ENCODE results near the gene GP9.

The GP9 gene

DNA sequence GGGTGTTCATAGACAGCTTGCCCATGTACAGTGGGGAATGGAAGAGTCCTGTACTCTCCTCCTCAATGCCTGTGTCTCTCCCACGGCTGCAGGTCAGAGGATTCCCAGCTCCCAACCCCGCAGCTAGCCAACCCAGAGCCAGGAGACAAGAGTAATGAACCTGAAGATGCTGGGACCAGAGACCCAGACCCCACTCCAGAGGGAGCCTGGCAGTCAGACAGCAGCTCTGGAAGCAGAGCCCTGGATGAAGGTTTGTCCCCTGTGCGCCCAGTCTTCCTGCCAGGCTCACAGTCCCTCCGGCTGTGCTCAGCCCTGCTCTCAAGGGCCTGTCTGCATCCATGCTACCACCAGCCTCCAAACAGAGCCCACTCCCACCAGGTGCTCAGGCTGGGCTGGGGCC, 30.0 kb upstream of the GP9 start:
- no peak for DNase-seq

DNA sequence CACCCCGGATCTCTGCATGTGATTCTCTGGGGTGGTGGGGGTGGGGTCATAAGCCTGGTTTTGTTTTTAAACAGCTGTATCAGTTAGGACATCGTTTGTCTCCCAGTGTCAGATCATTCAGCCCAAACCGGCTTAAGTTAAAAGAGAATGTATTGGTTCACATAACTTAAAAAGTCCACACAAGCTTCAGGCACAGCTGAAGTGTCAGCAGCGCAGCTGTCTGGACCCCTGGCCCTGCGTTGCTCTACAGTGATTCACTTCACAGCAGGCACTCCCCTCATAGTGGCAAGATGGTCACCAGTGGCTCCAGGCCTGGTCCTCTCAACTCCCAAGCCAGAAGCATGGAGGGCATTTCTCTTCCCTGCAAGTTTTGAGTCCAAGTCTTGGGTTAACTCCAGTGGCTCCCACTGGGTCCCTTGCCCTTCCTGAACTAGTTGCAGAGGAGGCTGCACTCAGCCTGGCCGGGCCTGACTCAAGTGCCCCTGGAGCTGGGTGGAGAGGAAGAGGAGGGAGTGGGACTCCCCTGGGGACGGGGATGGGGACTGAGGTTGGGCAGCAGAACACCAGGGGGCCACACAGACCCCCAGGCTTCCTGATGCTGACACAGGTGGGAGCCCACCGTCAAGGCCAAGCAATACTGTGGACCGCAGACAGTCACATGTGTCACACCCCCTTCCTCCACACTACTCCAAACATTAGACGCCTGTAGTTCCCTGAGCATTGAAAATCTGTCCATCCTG, 28.9 kb upstream of the GP9 start:
- no peak for DNase-seq

DNA sequence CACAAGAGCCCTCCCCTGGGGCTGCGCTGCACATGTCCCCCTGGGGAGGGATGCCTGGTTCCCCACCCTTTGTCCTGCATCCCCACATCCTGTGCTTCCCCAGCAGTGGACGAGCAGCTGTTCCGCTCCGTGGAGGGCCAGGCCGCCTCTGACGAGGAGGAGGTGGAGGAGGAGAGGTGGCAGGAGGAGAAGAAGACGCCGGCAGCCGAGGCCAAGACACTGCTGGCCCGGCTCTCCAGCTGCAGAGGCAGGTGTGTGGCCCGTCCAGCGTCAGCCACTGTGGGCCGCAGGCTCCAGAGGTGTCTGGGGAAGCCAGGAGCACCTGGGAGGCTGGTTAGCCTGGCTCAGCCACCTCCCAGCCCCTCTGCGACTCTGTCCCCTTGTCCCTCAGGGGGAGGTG, 27.9 kb upstream of the GP9 start:
- no peak for DNase-seq

DNA sequence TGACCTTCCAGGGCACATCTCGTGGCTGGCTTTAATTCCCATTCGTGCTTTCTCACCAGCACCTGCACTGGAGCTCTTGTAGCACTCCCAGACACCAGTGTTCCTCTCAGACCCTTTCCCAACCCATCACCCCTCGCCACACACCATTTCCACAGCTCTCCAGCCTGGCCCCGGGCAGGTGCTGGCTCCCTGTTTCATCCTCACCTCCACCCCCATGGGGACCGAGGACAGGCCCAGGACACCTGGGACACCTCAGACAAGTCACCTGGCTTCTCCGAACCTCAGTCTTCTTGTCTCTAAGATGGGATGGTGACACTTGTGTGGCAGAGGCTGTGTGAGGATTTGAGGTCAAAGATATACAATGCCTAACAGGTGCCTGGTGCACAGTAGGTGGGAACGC, 27.4 kb upstream of the GP9 start:
- no peak for DNase-seq

DNA sequence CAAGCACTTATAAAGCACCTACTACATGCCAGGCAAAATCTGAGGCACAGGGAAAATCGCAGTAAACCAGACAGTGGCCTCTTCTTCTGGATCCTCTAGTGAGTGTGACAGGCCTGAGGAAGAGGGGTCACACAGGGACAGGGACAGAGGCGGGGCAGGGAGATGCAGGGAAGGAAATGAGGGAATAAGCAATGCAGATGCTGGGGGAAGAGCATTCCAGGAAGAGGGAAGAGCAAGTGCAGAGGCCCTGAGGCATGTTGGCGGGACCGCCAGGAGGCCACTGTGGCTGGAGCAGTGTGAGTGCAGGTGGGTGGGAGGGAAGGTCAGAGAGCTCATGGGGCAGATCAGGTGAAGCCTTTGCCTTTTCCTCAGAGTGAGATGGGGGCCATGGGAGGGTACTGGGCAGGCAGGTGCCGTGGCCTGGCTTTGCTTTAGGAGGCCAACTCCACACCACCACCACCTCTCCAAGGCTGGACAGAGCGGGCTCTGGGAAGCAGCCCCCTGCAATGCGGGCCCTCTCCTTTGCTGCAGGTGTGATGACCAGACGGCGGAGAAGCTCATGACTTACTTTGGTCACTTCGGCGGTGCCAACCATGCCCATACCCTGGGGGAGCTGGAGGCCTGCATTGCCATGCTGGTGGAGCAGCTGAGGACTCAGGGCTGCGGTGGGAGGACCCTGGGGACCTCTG, 26.8 kb upstream of the GP9 start:
- no peak for DNase-seq

DNA sequence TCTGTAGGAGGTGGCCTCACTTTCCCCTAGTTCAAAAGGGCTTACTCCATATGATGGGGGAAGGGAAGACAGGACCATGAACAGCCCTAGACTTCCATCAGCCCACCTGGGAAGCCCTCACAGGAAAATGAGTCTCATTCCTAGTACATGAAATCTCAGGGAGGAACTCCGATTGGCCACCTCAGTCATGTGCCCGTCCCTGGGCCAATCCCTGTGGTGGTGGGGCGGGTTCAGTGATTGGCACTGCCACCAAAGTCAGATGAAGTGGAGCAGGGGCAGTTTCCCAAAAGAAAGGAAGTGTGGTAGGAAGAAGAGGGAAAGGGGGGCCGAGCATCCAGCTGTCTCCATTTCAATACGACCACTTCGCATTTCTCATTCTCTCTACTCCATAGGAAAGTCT, 25.9 kb upstream of the GP9 start:
- DNase-seq: no peak

DNA sequence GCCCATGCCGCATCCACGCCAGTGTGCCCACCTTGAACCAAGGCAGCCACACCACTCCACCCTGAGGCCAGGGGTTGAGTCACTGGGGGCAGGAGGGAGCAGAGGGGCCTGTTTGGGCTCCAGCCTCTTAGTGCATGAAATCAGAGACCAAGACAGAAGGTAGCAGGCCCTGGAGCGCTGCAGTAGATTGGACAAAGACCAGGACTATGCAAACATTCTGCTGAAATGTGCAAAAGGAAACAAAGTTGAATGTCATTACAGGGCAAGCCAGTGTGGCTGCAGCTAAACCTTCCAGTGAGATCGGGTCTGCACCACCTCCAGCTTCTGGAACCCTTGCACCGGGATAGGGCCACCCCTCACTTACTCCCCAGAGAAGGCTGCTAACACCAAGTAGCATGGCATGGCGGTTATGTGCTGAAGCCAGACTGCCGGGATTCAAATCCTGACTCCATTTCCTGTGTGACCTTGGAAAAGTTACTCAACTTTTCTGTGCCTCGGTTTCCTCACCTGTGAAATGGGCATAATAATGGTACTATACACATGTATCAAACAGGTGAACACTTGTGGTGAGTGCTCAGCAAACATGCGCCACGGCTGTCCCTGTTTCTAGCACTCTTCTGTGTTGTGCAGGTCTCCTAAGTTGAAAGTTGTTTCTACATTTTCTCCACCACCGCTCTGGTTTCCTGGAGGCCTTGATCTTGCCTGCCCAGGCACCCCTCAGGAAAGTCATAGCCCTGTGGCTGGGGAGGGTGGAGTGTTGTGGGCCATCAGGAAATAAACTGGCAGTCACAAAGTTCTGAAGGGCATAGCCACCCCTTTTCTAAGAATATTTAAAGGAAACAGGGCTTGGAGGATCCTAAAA, 25.0 kb upstream of the GP9 start:
- no peak for DNase-seq

DNA sequence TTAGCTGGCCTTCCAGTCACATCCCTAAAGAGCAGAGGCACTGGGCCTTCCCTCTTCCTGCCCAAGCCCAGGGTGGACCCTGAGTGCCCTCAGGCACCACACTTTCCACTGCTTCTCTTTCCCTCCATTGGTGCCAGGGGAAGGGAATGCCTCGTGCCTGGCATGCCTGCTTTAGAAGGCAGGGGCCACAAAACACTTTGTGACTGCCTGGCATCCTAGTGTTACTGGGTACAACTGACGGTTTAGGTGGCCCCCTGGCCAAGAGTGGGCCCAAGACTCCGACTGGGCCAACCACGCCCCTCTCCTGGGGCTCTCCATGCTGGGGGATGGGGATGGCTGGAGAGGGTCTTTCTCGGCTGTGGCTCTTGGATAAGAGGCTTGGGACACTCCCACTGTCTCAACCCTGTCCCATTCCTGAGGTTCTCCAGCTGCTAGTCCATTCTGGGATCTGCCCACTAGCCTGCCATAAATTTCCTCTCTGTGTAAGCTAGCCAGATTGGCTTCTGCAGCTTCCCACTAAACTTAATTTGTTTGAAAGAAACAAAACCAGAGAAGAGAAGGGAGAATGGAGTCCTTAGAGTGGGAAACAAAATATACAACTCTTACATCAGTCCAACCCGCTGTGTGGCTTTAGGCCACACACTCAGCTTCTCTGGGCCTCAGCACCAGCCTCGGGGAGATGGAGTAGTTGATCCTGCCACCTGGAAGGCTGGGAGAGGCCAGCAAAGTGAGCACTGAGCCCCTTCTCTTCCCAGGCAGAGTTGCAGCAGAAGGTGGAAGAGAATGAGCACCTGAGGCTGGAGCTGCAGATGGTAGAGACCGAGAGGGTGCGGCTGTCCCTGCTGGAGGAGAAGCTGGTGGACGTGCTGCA, 24.1 kb upstream of the GP9 start:
- DNase-seq: no peak

DNA sequence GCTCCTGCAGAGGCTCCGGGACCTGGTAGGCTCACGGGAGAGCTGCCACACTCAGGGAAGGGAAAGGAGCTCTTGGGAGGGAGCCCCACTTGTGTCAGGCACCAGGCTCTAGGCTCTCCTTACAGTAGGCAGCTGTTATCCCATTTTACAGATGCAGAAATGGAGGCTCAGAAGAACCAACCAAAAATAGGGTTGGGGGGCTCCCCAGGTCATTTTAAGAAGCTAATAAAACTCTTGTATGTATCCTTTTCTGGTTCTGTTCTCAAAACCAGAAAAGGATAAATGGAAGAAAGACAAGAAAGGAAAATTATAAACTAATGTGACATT, 23.5 kb upstream of the GP9 start:
- no peak for DNase-seq

DNA sequence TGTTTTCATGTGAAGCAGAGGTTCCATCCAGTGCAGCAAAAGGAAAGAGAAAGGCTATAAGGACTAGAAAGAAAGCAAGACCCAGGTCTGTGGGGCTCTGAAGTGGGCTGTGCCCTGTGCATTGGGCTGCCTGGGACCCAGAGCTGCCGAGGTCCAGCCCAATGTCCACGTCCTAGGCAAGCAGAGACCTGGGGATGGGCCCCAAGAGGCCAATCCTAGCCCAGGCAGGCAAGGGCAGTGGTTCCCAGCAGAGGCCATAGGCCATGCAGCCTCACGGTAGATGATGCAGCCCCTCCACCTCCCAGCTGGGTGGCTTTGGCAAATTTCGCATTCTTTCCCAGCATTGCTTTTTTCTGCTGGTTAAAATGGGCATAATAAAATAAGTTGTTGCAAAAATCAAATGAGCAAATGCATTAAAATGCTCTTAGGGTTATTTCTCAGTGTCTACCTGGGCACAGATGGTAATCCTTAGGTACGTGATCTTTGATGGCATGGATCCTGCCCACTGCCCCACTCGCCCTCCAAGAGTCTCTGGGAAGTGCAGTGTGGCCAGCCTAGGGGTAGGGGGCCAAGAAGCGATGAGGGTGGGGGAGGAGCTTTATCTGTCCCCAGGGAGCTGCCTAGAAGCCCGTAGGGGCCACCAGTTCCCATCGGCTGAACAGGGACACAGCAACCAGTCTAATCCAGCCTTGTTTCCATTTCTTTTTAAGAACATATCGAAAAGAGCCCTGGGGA, 22.3 kb upstream of the GP9 start:
- no peak for DNase-seq

DNA sequence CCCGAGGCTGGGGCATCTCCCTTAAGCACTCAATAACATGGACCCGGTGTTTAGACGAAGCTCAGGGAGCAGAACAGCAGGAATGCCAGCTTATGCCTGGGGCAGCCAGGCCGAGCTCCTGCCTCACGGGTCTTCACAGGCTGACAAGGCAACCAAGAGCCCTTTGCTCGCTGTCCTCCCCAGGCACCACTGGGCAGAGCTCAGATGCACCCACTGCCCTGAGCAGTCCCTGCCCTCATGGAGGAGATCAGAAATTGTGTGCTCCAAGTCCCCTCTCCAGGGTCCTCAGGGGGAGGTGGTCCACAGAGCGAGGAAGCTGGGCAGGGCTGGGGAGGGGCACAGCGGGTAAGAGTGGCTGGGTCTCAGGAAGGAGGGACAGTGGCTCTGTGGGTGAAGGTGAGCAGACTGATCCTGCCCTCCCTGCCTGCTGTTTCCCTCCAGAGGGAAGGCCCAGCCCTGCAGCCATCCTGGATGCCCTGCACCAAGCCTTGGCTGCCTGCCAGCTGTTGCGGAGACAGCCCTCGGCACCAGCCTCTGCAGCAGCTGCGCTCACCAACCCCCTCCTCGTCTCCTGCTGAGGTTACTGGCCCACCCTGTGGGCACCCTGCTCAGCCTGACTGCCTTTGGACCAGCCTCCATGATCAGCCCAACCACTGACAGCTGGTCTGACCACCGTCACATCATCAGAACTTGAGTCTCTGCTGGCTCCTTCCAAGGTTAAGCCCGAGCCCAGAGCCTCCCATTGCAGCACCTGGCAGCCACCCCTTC, 21.1 kb upstream of the GP9 start:
- DNase-seq: no peak

DNA sequence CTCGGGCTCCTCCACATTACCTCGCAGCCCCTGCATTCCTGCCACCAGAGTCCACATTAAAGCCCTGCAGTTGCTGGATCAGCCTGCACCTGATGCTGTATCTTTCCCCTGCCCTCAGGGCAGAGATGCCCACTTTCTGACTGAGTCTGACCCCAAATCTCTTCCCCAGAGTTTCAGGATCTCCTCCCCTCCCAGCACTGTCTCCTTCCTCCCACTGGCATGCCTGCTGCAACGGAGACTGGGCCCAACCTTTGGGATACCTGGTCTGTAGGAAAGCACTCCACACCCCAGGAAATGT, 20.6 kb upstream of the GP9 start:
- no peak for DNase-seq

DNA sequence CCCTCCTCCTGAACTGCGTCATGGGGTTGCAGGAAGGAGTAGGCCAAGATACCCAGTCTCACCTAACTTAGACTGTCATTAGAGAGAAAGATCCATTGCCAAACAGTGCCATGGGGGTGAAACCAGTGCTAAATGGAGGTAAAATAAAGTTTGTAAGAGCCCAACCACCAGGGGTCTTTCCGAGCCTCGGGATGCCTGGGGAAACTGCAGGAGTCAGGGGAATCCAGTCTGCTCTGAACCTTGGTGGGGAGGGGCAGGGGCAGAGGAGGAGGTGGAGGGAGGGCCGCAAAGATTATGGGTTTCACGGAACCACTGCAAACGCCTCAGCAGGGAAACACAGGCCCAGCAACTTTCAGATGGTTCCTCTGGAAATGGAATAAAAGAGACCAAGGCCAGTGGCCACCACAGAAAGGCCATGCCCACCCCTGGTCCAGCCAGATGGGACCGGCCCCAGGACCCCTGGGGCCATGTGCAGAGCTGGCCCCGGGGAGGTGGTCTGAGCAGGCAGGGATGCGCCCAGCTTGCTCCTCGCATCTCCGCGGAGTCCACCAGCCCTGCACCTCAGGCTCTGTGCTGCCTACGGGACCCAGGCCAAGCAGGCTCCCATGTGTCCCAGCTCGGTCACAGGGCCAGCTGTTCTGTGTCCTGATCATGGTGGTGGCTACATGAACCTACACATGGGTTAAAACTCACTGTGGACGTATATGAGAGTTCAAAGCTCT, 19.8 kb upstream of the GP9 start:
- DNase-seq: no peak

DNA sequence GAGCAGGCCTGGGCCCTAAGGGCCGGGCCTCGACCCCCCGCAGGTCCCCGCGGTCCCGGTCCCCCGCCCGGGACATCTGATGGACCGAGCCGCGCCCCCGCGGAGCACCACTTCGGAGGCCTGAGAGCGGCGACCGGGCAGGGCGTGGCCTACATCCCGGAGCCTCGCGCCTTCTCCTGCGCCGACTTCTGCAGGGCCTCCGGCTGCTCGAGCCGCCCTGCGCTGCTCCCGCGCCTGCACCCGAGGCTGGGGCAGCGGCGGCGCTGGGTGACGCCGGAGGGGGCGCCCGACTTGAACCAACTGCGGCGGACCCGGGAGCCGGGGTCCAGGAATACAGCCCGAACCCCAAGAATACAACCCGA, 14.9 kb upstream of the GP9 start:
- no peak for DNase-seq

DNA sequence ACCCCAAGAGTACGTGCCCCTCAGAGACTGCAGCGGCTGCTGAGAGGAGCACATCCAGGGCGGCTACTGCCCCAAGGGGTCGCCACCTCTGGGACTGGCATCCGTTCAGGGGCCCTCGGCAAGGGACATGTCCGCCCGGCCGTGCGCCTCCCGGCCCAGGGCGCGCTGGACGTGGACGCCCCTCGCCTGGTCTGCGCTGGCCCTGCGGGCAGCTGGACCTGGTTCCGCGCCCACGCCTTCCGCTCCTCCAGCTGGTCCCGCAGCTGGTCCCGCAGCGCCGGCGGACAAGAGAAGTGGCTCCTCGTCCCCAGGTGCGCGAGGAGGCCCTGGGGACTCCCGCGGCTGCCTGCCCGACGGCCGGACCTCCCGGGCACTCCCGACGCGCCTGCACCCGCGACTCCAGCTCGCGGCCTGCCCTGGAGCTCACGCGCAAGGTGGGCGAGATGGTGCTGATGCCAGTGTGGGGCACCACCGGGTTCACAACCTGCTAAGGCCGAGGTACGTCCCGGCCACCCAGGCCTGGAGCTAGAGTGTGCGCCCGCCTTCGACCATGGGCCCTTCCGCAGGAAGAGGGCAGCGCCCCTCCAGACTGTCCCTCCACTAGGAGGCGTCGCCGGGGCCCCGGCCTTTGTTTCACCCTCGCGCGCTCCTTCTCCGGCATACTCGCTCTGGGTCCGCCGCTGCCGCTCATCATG, 14.4 kb upstream of the GP9 start:
- no peak for DNase-seq

DNA sequence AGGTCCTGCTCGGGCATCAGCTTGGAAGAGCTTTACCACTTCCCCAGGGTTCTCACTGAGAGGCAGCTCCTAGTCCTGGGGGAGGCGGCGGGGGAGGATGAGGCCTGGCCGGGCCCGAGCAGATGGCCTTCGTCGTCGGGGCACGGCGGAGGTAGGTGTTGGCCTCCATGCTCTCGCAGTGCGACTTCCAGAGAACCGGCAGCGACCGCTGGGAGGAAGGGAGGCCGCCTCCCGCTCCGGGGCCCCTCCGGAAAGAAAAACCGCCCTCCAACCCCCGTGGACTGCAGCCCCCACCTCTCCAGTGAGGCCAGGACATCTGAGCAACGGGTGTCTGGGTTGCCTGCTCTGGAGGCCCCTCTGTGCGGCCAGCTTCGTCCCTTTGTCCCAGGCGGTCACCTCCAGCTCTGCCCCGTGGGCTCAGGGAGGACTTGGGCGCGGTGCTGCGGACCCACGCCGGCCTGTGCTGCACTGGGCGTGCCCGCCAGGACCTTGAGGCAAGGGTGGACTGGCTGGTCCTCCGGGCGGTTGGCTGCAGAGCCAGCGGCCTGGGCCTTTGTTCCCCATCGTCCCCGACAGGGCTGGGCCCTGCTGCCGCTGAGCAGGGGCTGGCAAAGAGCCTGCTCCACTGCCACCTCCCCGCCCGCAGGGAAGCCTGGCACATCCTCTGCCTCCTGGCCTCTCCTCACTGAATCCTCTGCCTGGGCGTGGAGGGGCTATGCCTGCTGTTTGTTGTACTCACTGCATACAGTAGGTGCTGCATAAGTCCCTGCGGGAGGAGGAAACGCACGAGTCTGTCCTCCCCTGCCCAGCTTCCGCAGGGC, 13.6 kb upstream of the GP9 start:
- DNase-seq: no peak

DNA sequence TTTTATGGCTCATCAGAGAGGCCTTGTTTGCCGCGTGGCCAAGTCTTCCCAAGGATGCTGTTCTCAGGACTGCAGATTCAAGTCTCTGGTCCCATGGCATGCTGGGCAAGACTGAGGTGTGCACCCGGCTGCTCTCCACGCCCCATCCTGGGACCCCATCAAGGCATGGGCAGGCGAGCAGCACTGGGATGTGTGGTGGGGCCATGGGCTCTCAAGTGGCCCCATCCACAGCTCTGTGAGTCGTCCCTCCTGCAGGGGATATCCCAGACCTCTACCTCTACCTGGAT, 13.1 kb upstream of the GP9 start:
- no peak for DNase-seq

DNA sequence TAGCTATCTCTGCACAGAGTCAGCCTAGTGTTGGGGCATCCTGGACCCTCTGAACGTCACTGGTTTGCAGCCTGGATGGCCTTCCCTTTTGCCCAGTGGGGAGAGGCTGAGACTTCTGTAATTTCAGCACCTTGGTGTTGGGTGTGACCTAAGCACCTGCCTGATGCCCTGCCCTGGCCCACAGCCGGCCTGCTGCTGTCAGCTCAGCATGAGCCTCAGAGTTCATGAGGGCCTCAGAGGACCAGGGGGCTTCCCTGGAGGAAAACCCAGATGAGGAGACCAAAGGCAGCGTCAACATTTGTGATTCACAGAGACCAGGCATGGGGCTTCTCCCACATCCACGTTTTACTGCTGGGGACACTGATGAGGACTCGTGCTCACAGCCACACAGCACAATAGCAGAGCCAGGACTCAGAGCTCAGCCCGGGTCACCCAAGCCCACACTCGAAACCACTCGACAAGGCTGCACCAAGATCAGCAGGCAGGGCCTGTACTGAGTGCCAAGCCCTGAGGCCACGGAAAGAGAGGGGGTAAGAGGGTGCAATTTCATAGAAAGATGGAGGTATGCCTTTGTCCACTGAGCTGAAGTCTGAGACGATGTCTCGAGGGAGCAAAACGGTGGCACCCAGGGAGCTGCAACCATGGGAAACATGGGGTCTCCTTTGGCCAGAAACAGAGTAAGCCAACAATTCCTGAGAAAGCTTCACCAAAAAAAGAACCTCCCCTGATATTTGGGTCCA, 9.9 kb upstream of the GP9 start:
- DNase-seq: no peak

DNA sequence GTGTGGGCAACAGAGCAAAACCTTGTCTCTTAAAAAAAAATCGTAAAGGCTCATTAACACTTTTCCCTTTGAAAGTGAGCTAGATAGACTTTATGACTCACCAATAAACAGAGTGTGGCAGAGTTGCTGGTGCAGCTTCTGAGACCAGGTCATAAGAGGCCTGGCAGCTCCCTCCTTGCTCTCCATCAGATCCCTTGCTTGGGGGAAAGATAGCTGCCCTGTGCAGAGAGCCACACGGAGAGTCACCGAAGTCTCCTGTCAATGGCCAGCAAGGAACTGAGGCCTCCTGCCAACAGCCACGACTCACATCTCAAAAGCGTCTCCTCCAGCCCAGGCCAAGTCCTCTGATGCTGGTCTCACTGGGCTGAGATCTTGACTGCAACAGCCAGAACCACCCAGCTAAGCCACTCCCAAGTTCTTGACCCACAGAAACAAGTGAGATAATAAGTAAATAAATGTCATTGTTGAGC, 8.7 kb upstream of the GP9 start:
- no peak for DNase-seq
